Measurements from ENCODE around the gene CYP4B1.

Gene CYP4B1

DNA sequence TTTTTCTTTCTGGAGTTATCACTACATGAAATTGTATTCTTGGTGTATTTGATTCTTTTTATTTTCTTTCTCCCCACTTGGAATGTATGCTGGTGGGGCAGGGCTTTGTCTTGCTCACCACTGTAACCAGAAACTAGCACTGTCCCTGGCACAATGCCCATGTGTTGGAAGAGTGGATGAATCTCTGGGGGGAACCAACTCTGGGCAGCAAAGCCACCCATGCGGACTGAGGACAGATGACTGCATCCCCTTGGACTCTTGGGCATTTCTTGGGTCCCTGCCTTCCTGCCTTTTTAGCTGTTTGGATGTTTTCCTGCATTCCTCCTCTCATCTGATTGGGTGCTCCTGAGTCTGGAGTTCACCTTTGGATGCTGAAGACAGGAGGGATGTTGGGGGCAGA lies 6.1 kb downstream of the CYP4B1 start:
- H3K27ac Mint-ChIP-seq, result no peak overlapping the region
- no peaks in the 10 kb centered on the region for H3K9me3 Mint-ChIP-seq
- ATAC-seq (no peak), DNase-seq (no peak)
- peaks cover 1% of the 10 kb centered on the region for H3K27me3 Mint-ChIP-seq
- no peak overlapping the region for H3K4me3 Mint-ChIP-seq
- no peaks in the 10 kb centered on the region for H3K4me1 Mint-ChIP-seq
- no peaks in the 10 kb centered on the region for H3K36me3 Mint-ChIP-seq (ENCODE audit: low read depth)

DNA sequence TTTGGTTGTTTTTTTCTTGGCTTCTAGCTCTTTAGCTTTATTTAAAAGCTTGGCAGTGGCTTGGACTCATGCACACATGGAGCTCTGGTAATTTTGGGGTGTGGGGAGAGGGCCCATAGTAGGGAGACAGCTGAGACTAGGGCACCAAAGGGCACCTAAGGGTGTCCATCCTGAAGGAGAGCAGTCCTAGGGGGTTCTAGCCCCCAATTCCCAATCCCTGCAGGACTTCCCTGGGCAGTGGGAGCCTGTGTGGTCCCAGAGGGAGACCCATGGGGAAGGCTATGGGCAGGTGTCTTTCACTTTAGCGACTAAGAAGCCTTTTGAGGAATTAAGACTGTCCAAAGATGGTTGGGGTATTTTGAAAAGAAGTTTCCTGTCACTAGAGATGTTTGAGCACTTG lies 6.9 kb downstream of the CYP4B1 start:
- Mint-ChIP-seq H3K4me3 (no peak overlapping the region), H3K36me3 (ENCODE audit: low read depth) (no peaks in the 10 kb centered on the region), H3K27ac (no peak overlapping the region)

DNA sequence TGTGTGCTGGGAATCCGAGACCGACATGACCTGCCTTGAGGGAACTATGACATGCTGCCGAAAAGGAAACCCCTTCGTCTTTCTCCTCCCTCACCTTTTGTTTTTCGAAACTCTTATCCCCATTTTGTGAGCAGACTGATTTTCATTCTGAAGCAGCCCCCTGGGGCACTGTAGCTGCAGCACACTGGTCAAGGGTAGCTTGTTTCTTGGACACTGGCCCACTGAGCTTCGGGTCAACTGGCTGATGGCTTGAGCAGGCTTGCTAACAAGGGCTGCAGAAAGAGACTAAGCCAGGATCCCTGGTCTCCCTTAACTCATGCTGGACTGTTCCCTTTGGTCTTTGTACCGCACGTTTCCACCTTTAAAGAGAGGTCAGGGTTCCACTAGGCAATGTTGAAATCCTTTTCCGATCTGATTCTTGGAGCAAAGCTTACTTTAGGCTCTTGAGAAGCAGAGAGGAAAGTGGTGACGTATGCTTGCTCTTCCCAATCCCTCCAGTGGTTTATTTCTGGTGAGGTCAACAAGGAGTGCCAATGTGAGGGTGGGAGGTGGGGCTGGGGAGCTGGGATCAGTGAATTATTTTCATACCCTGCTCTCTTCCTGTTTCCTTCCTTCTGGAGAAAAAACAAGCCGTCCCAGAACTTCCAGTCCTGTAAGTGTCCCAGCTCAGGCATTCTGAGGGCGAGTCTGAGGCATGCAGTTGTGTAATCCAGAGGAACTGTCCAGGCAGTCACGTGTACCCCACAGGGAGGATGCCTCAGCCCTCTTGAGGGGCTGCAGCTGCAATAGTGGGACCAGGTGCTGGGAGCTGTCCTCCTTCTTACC lies 7.6 kb downstream of the CYP4B1 start:
- Mint-ChIP-seq H3K4me1 (no peaks in the 10 kb centered on the region), H3K36me3 (ENCODE audit: low read depth) (no peaks in the 10 kb centered on the region), H3K27ac (no peak overlapping the region), H3K4me3 (no peak overlapping the region), H3K27me3 (peaks cover 1% of the 10 kb centered on the region), H3K9me3 (no peaks in the 10 kb centered on the region)
- DNase-seq (no peak), ATAC-seq (no peak)

More for the DNA sequence above, 6.9 kb downstream of the CYP4B1 start:
- Mint-ChIP-seq H3K9me3 (no peaks in the 10 kb centered on the region), H3K4me1 (no peaks in the 10 kb centered on the region), H3K27me3 (peaks cover 1% of the 10 kb centered on the region)
- DNase-seq (no peak), ATAC-seq (no peak)

DNA sequence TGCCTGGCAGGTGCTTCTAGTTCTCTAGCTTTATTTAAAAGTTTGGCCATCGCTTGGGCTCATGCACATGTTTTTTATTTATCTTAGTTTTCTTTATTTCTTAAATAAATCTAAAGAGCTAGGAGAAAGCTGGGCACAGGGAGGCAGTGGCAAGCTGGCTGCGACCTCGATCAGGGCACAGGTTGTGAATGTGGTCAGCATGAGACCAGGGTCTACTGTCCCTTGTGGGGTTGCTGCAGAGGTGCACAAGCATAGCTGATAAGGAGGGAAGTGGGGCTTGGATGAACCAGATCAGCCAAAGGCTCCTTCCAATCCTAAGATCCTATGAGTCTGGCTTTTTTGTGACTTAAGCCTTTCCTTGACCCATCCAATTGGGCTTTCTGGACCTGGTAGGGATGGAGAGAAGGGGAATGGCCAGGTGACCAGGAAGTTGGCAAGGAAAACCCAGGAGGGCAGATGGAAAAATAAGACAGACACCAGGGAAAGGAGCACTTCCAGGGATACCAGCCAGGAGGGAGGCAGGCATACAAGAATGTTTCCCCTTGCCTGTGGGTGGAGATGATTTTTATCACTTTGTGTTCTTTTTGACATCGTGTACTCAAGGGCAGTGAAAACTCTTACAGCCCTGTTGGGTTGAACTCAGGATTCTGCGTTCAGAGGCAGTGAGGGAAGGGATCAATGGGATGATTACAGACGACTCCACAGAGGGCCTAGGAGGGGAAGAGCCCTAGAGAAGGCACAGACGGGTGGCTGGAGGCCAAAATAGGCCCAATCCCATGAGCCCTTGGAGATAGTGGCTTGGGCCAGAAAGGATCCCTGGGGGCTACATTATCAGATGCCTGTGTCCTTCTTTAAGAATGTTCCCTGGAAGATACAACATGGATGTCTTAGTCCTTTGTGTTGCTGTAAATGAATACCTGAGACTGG lies 8.5 kb downstream of the CYP4B1 start:
- ATAC-seq (no peak), DNase-seq (no peak)
- no peaks in the 10 kb centered on the region for H3K9me3 Mint-ChIP-seq
- no peaks in the 10 kb centered on the region for H3K36me3 Mint-ChIP-seq (ENCODE audit: low read depth)
- peaks cover 1% of the 10 kb centered on the region for H3K27me3 Mint-ChIP-seq
- no peaks in the 10 kb centered on the region for H3K4me1 Mint-ChIP-seq
- no peak overlapping the region for H3K4me3 Mint-ChIP-seq
- H3K27ac Mint-ChIP-seq, result no peak overlapping the region

GRCh38 chr1:46809071-46809470 lies 10.2 kb downstream of the CYP4B1 start:
- Mint-ChIP-seq H3K27me3 (peaks cover 1% of the 10 kb centered on the region), H3K9me3 (no peaks in the 10 kb centered on the region), H3K4me3 (no peak overlapping the region), H3K36me3 (ENCODE audit: low read depth) (no peaks in the 10 kb centered on the region), H3K27ac (no peak overlapping the region), H3K4me1 (no peaks in the 10 kb centered on the region)
- DNase-seq (no peak), ATAC-seq (no peak)

GRCh38 chr1:46809904-46810303 lies 11.1 kb downstream of the CYP4B1 start:
- ATAC-seq, result no peak

DNA sequence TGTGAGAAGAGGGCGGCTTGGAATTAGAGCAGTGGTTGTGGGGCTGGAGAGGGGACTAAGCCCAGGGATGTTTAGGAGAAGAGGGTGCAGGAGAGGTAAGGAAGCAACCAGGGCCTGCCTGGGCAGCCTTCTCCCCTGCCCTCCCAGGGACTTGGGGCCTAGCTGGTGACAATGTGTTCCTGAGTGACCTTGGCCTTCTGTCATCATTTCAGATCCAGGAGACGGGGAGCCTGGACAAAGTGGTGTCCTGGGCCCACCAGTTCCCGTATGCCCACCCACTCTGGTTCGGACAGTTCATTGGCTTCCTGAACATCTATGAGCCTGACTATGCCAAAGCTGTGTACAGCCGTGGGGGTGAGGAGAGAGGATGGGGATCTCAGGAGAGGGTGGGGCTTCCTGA lies 11.8 kb downstream of the CYP4B1 start:
- no peaks in the 10 kb centered on the region for H3K27me3 Mint-ChIP-seq
- ATAC-seq (no peak), DNase-seq (no peak)
- no peaks in the 10 kb centered on the region for H3K36me3 Mint-ChIP-seq (ENCODE audit: low read depth)
- H3K4me3 Mint-ChIP-seq, result no peak overlapping the region
- no peak overlapping the region for H3K27ac Mint-ChIP-seq
- no peaks in the 10 kb centered on the region for H3K9me3 Mint-ChIP-seq
- H3K4me1 Mint-ChIP-seq, result no peaks in the 10 kb centered on the region

More at GRCh38 chr1:46809904-46810303, 11.1 kb downstream of the CYP4B1 start:
- no peak for DNase-seq
- Mint-ChIP-seq H3K4me1 (no peaks in the 10 kb centered on the region), H3K27ac (no peak overlapping the region), H3K9me3 (no peaks in the 10 kb centered on the region), H3K27me3 (peaks cover under 1% of the 10 kb centered on the region), H3K4me3 (no peak overlapping the region), H3K36me3 (ENCODE audit: low read depth) (no peaks in the 10 kb centered on the region)

GRCh38 chr1:46811053-46811452 lies 12.2 kb downstream of the CYP4B1 start:
- Mint-ChIP-seq H3K4me3 (no peak overlapping the region), H3K36me3 (ENCODE audit: low read depth) (no peaks in the 10 kb centered on the region), H3K27me3 (no peaks in the 10 kb centered on the region), H3K9me3 (no peaks in the 10 kb centered on the region), H3K4me1 (no peaks in the 10 kb centered on the region), H3K27ac (no peak overlapping the region)
- ATAC-seq (no peak), DNase-seq (no peak)

DNA sequence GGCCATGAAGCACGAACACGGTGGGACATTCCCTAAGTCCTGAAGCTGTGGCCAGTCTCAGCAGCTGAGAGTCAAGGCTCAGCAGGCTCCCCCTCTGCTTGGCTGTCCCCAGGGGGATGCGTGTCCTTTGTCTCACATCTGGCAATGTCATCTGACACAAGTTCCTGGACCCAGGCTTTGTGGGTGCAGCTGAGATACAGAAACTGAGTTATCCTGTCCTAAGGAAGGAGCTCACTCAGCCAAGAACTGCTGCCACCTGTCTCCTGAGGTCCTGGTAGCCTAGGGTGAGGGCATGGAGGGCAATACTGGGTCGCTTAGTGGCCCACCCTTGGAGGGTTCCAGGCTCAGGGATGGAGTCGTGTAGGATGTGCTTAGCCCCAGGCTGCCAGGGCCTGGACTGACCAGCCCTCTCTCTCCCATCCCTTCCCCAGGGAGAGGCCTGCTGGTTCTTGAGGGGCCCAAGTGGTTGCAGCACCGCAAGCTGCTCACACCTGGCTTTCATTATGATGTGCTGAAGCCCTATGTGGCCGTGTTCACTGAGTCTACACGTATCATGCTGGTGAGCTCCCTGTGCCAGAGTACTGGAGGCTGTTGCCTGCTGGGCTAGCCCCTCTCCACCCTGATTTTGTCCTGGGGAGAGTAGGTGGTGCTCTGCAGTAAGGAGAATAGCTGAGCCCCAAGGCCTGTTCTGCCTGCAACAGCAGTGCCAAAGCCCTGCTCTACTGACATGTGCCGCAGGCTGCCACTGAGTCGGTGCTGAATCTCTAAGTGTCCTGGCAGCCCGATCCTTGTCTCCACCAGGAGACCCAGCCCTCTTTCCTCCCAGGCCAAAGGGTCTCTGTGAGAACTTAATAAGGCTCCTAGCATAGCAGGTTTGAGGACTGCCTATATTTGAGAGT lies 13.5 kb downstream of the CYP4B1 start:
- no peaks in the 10 kb centered on the region for H3K36me3 Mint-ChIP-seq (ENCODE audit: low read depth)
- H3K4me1 Mint-ChIP-seq, result no peaks in the 10 kb centered on the region
- no peak overlapping the region for H3K27ac Mint-ChIP-seq
- no peaks in the 10 kb centered on the region for H3K27me3 Mint-ChIP-seq
- H3K9me3 Mint-ChIP-seq, result no peaks in the 10 kb centered on the region
- ATAC-seq (no peak), DNase-seq (no peak)
- no peak overlapping the region for H3K4me3 Mint-ChIP-seq

GRCh38 chr1:46812996-46813857 lies 14.4 kb downstream of the CYP4B1 start:
- no peaks in the 10 kb centered on the region for H3K4me1 Mint-ChIP-seq

GRCh38 chr1:46813858-46814396 lies 15.1 kb downstream of the CYP4B1 start:
- Mint-ChIP-seq H3K9me3 (no peaks in the 10 kb centered on the region), H3K4me3 (no peak overlapping the region), H3K27me3 (no peaks in the 10 kb centered on the region), H3K27ac (no peak overlapping the region), H3K36me3 (ENCODE audit: low read depth) (no peaks in the 10 kb centered on the region), H3K4me1 (no peaks in the 10 kb centered on the region)
- no peak for DNase-seq
- no peak for ATAC-seq

More at GRCh38 chr1:46812996-46813857, 14.4 kb downstream of the CYP4B1 start:
- DNase-seq, result no peak
- Mint-ChIP-seq H3K9me3 (no peaks in the 10 kb centered on the region), H3K36me3 (ENCODE audit: low read depth) (no peaks in the 10 kb centered on the region), H3K27ac (no peak overlapping the region), H3K4me3 (no peak overlapping the region), H3K27me3 (no peaks in the 10 kb centered on the region)
- no peak for ATAC-seq

GRCh38 chr1:46815133-46815532 lies 16.3 kb downstream of the CYP4B1 start:
- Mint-ChIP-seq H3K9me3 (no peaks in the 10 kb centered on the region), H3K4me1 (no peaks in the 10 kb centered on the region), H3K27ac (no peak overlapping the region), H3K27me3 (no peaks in the 10 kb centered on the region), H3K36me3 (ENCODE audit: low read depth) (no peaks in the 10 kb centered on the region), H3K4me3 (no peak overlapping the region)
- DNase-seq (no peak), ATAC-seq (no peak)

DNA sequence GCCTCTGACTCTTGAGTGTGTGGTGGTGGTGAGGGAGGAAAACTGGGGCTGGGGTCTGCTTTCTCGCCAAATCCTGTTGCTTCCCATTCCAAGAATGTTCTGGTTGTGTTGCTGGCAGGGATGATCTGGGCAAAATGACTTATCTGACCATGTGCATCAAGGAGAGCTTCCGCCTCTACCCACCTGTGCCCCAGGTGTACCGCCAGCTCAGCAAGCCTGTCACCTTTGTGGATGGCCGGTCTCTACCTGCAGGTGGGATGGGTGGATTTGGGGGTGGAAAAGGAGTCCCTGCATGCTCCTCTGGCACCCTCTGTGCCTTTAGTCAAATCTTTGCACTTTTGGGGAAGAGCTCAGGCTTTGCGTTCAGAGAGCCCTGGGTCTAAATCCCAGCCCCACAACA lies 18.1 kb downstream of the CYP4B1 start:
- Mint-ChIP-seq H3K4me3 (no peak overlapping the region), H3K4me1 (no peaks in the 10 kb centered on the region), H3K9me3 (no peaks in the 10 kb centered on the region), H3K27me3 (peaks cover 2% of the 10 kb centered on the region), H3K36me3 (ENCODE audit: low read depth) (no peaks in the 10 kb centered on the region), H3K27ac (no peak overlapping the region)
- ATAC-seq, result no peak
- no peak for DNase-seq
